Measurements from ENCODE around the gene SESTD1. TPM values are rescaled to one million over a fixed set of nuclear protein-coding genes. Genes with fewer than 3 reads are reported as not detected.

The SESTD1 gene
- polyA plus RNA-seq, 1 donor from 2014 or later: 39.5 TPM

GRCh38 chr2:179140571-179140970, 124.1 kb downstream of the SESTD1 start:
- Histone ChIP-seq H3K9ac (ENCODE audit: low read length) (no peak overlapping the region), H3K79me2 (replicated peaks; ENCODE audit: insufficient read depth, low read length) (no peaks in the 10 kb centered on the region), H2AFZ (ENCODE audit: low read depth, low read length) (no peak overlapping the region), H3K36me3 (ENCODE audit: insufficient read depth, low read length) (peaks cover 16% of the 10 kb centered on the region), H3F3A (ENCODE audit: insufficient read depth, low read length, poor library complexity, severe bottlenecking) (no peaks in the 10 kb centered on the region), H3K9me2 (ENCODE audit: insufficient read depth, low read length) (no peaks in the 10 kb centered on the region), H3K4me3 (ENCODE audit: low read length) (no peak overlapping the region), H3K27me3 (ENCODE audit: insufficient read depth, low read depth, low read length) (no peaks in the 10 kb centered on the region), H3K4me2 (ENCODE audit: low read length) (no peak overlapping the region), H4K20me1 (ENCODE audit: insufficient read depth) (no peaks in the 10 kb centered on the region), H3K9me3 (ENCODE audit: low read length) (no peaks in the 10 kb centered on the region), H3K27ac (ENCODE audit: low read length) (no peak overlapping the region)
- TF ChIP-seq MXI1 (conservative IDR thresholded peaks at IDR 0.05; ENCODE audit: poor library complexity, severe bottlenecking) (no peak), CTCF (IDR thresholded peaks at IDR 0.05; ENCODE audit: poor library complexity, severe bottlenecking) (no peak), SMC3 (conservative IDR thresholded peaks at IDR 0.05; ENCODE audit: poor library complexity) (no peak), EZH2 (IDR thresholded peaks at IDR 0.05; ENCODE audit: borderline replicate concordance, insufficient read depth, low read length, poor library complexity, severe bottlenecking) (no peak), EP300 (conservative IDR thresholded peaks at IDR 0.05; ENCODE audit: poor library complexity, severe bottlenecking) (no peak), POLR2AphosphoS5 (IDR thresholded peaks at IDR 0.05) (no peak), TAF1 (IDR thresholded peaks at IDR 0.05; ENCODE audit: low read depth) (no peak), RAD21 (conservative IDR thresholded peaks at IDR 0.05) (no peak)
- TF ChIP-seq, protein P1, sequence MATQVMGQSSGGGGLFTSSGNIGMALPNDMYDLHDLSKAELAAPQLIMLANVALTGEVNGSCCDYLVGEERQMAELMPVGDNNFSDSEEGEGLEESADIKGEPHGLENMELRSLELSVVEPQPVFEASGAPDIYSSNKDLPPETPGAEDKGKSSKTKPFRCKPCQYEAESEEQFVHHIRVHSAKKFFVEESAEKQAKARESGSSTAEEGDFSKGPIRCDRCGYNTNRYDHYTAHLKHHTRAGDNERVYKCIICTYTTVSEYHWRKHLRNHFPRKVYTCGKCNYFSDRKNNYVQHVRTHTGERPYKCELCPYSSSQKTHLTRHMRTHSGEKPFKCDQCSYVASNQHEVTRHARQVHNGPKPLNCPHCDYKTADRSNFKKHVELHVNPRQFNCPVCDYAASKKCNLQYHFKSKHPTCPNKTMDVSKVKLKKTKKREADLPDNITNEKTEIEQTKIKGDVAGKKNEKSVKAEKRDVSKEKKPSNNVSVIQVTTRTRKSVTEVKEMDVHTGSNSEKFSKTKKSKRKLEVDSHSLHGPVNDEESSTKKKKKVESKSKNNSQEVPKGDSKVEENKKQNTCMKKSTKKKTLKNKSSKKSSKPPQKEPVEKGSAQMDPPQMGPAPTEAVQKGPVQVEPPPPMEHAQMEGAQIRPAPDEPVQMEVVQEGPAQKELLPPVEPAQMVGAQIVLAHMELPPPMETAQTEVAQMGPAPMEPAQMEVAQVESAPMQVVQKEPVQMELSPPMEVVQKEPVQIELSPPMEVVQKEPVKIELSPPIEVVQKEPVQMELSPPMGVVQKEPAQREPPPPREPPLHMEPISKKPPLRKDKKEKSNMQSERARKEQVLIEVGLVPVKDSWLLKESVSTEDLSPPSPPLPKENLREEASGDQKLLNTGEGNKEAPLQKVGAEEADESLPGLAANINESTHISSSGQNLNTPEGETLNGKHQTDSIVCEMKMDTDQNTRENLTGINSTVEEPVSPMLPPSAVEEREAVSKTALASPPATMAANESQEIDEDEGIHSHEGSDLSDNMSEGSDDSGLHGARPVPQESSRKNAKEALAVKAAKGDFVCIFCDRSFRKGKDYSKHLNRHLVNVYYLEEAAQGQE (IDR thresholded peaks at IDR 0.05; ENCODE audit: borderline replicate concordance): no peak

GRCh38 chr2:179139506-179139905, 125.1 kb downstream of the SESTD1 start:
- H3K27me3 ChIP-seq (ENCODE audit: insufficient read depth, low read depth, low read length): no peaks in the 10 kb centered on the region
- no peak overlapping the region for H3K4me3 ChIP-seq (ENCODE audit: low read length)
- TF ChIP-seq MXI1 (conservative IDR thresholded peaks at IDR 0.05; ENCODE audit: poor library complexity, severe bottlenecking) (no peak), TAF1 (IDR thresholded peaks at IDR 0.05; ENCODE audit: low read depth) (no peak), SMC3 (conservative IDR thresholded peaks at IDR 0.05; ENCODE audit: poor library complexity) (no peak), CTCF (IDR thresholded peaks at IDR 0.05; ENCODE audit: poor library complexity, severe bottlenecking) (no peak), RAD21 (conservative IDR thresholded peaks at IDR 0.05) (no peak), POLR2AphosphoS5 (IDR thresholded peaks at IDR 0.05) (no peak), EZH2 (IDR thresholded peaks at IDR 0.05; ENCODE audit: borderline replicate concordance, insufficient read depth, low read length, poor library complexity, severe bottlenecking) (no peak), EP300 (conservative IDR thresholded peaks at IDR 0.05; ENCODE audit: poor library complexity, severe bottlenecking) (no peak)
- TF ChIP-seq, protein P1 (IDR thresholded peaks at IDR 0.05; ENCODE audit: borderline replicate concordance): no peak
- no peaks in the 10 kb centered on the region for H4K20me1 ChIP-seq (ENCODE audit: insufficient read depth)
- H3K9me2 ChIP-seq (ENCODE audit: insufficient read depth, low read length): no peaks in the 10 kb centered on the region
- H3F3A ChIP-seq (ENCODE audit: insufficient read depth, low read length, poor library complexity, severe bottlenecking): no peaks in the 10 kb centered on the region
- no peaks in the 10 kb centered on the region for H3K9me3 ChIP-seq (ENCODE audit: low read length)
- peaks cover 16% of the 10 kb centered on the region for H3K36me3 ChIP-seq (ENCODE audit: insufficient read depth, low read length)
- no peak overlapping the region for H3K9ac ChIP-seq (ENCODE audit: low read length)
- no peak overlapping the region for H3K27ac ChIP-seq (ENCODE audit: low read length)
- H3K79me2 ChIP-seq (replicated peaks; ENCODE audit: insufficient read depth, low read length): no peaks in the 10 kb centered on the region
- H3K4me2 ChIP-seq (ENCODE audit: low read length): no peak overlapping the region
- H2AFZ ChIP-seq (ENCODE audit: low read depth, low read length): no peak overlapping the region

All from neural cell (in vitro differentiated cells).